ENCODE measurements around the gene LPP.

DNA sequence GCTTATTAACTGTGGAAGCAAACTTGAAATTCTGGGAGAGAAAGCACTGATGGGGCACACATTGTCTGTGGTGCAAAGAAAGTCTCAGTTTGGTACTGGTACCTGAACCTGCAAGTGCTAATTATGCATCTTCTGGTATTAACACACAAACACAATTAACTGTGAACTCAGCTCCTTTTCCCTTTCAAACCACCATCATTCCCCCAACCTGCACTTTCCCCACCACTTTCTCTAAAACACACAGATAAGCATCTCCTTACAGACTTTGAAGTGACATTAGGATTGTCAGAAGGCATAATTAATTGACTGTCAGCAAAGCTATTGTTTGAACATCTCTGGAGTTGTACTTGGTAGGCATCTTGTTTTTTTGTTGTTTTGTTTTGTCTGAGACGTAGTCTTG is 565.6 kb downstream of the LPP start:
- TF ChIP-seq CTCF (IDR thresholded peaks at IDR 0.05) (no peak), POLR2AphosphoS5 (IDR thresholded peaks at IDR 0.05) (no peak)

All from stomach (tissue), 4 donors.